Stimulated activated CD4-positive, alpha-beta T cell treated with anti-CD3 and anti-CD28 coated beads, Interleukin-15, amount 100 ng/mL, for 1 hour (primary cell): ENCODE results near the gene DUSP11.
"Not testable (repeated sequence)": the region's sequence is repeated elsewhere in the genome, so short reads cannot be mapped to it uniquely, and the experiment has no call there.

Experiments used
- DNase-seq, 2 donors: peaks; one replicate each; pipeline ENCODE4 v3.0.0-alpha.2; 2020; ENCODE audit warnings: low read depth in 1 of 2, low spot score in 1 of 2

The DUSP11 gene

DNA sequence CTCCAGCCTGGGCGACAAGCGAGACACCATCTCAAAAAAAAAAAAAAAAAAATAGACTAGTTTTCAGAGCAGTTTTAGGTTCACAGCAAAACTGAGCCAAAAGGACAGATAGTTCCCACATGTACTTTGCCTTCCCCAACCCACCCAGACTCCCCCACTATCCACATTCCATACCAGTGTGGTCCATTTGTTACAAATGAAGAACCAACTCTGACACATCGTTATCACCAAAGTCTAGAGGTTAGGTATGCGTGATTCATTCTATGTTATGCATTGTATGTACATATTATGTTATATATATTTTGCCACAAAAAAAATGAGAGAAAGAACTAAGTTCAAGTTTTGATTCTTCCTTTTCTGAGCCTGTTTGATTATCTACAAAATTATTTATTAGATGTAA, 3.5 kb downstream of the DUSP11 start:
- no peak for DNase-seq

DNA sequence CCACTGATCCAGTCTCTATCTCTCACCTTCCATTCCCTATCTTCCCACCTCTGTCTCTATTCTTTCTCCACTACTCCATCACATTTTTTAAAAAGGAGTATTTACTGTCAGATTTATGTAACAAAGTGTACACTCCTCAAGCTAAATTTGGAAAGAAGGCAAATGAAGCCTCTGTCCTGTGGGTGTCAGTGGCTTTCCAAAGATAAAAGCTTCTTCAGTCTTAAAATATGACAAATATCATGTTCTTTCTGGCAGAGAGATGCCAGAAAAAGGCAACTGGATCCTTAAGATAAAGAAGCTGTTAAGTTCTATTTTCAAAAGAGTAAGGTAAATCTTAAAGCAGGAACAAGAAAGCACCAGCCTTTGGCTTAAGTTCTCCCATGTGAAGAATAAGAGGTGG, 7.1 kb downstream of the DUSP11 start:
- no peak for DNase-seq

DNA sequence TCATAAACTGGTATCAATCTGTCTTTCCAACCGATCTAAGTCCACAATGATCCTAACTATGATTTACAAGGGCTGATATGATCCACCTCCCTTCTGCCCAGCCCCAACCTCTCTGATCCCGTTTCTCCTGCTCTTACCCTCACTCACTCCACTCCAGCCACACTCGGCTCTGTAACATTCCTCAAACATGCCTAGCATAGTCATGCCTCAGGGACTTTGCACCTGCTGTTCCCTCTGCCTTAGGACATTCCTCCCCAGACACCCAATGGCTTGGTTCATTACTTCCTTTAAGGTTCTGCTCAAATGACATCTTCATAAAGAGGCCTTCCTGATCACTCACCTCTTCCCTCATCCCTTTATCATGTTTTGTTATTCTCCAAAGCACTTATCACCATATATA, 9.2 kb downstream of the DUSP11 start:
- DNase-seq: no peak

DNA sequence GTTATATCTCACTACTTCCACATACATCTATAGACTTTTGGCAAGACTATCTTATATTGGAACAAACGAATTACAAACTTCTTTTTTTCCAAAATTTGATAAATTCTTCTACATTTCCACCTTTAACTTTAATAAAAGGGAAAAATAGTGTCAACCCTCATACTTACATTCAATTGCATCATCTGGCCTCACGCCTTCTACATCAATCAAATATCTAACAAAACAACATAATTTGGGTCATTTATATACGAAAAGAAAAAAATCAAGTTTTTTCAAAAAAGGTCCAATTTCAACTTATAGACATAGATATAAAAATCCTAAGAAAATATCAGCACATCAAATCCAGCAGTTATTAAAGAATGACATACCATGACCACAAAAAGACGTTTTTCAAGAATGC, 12.9 kb downstream of the DUSP11 start:
- DNase-seq: no peak

DNA sequence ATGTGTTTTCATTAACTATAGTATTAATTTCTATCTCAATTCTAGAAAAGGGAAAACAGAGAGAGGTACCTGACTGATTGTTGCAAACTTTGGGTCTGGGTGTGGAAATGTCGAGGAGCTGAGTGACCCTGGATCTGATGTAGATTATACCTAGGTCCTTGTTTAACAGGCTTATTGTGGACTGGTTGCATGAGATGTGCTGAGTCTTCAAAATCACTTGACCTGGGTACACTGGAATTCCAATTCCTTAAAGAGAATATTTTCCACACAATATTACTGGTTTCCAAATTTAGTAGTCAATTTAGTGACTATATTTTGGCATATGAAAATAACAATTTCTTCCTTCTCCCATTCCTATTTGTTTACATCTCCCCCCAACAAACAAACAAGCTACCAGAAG, 13.6 kb downstream of the DUSP11 start:
- no peak for DNase-seq

DNA sequence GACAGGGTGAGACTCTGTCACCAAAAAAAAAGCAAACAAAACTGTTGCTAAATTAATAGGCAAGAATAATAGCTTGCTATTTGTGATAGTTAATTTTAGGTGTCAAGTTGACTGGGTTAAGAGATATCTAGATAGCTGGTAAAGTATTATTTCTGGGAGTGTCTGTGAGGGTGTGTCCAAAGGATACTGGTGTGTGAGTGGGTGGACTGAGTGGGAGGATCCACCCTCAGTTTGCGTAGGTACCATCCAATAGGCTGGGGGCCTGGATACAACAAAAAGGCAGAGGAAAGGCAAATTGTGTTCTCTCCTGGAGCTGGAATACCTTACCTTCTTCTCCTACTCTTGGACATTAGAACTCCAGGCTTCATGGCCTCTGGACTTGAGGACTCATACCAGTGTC, 15.0 kb downstream of the DUSP11 start:
- no peak for DNase-seq

DNA sequence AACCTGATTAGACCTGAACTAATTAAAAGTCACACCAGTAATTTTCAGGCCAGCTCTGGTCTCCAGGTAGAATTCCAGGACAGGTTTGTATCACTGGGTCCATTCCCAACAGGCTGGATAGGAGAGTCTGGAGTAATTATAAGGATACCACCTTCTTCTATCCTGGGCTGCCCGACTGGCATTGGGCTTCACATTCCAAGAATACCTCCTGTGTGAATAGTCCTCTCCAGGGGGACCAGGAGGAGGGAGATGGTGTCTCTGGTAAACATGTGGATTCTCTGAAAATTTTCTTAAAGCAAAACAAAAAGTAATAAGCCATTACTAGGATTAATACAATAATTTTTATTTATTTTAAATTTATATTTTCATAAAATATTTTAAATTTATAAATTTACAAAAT, 17.3 kb downstream of the DUSP11 start:
- no peak for DNase-seq

DNA sequence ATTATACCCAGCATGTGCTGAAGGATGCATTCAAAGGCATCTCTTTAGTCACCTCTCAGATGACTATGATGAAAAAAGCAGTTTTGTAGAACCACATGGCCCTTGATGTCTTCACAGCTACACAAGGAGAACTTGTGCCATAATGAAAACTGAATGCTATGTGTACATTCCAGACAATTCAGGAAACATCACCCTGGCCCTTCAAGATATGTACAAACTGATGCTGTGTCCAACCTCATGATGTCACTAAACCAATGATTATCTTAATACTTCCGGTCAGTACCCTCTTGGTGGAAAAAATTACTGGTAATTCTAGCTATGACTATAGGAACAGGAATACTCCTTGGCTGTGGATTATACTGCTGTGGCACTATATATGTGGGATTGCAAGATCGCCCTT, 20.0 kb downstream of the DUSP11 start:
- no peak for DNase-seq

DNA sequence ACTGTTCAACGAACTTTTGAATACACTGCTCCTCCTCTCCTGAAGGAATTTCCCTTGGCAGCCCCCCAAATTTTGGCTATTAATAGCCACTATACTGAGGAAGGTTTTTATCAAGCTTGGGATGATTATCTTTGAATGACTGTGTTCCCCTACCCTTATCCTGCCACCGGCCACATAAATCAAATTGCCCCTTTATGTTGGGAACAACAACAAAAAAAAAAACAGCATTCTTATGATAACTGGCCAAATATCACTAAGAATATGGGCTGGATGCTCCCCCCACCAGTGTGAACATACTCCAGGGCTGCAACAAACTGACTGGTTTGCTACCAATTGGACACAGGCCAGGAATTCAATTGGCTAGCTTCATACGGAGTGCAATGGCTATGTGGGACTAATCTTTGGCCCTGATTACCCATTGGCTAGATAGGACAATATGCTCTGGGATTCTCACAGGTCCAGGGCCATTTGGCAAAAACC, 20.6 kb downstream of the DUSP11 start:
- DNase-seq: no peak

DNA sequence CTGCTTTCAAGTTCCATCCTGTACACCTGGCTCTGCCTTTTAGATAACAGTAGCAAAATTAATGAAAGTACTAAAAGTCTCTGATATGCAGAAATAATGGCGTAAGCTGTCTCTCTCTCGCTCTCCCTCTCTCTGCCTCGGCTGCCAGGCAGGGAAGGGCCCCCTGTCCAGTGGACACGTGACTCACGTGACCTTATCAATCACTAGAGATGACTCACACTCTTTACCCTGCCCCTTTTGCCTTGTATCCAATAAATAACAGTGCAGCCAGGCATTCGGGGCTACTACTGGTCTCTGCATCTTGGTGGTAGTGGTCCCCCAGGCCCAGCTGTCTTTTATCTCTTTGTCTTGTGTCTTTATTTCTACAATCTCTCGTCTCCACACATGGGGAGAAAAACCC, 25.6 kb downstream of the DUSP11 start:
- DNase-seq: not testable (repeated sequence)

DNA sequence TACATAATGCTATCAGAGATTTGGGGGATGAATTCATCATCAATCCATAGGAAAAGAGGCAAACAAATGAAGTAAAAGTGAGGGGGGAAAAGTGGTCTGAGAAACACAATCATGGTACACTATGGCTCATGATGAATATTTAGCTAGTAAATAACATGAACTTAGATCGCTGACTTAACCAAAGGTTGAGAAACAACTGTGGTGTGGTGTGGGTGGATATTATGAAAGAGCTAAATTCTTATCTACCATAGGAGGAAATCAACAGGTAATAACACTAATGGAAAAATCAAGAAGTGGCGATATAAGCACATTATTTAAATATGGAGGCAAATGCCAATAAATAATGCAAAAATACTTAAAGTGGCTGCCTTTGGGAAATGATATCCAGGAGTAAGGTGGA, 30.6 kb downstream of the DUSP11 start:
- DNase-seq: no peak

DNA sequence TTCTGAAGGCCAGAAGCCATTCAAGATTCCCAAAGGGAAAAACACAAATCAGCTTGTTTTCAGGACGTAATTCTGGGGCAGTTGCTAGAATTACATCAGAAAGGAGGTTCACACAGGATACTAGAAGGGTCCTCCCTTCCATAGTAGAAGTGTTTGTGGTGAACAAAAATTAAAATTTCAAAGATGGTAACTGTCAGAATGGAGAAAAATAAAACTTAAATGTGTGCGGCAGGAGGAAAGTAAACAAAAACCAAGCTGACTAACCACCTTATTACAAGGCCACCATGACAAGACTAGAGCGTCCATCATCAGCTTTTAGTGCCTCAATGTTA, 33.1 kb downstream of the DUSP11 start:
- DNase-seq: no peak

DNA sequence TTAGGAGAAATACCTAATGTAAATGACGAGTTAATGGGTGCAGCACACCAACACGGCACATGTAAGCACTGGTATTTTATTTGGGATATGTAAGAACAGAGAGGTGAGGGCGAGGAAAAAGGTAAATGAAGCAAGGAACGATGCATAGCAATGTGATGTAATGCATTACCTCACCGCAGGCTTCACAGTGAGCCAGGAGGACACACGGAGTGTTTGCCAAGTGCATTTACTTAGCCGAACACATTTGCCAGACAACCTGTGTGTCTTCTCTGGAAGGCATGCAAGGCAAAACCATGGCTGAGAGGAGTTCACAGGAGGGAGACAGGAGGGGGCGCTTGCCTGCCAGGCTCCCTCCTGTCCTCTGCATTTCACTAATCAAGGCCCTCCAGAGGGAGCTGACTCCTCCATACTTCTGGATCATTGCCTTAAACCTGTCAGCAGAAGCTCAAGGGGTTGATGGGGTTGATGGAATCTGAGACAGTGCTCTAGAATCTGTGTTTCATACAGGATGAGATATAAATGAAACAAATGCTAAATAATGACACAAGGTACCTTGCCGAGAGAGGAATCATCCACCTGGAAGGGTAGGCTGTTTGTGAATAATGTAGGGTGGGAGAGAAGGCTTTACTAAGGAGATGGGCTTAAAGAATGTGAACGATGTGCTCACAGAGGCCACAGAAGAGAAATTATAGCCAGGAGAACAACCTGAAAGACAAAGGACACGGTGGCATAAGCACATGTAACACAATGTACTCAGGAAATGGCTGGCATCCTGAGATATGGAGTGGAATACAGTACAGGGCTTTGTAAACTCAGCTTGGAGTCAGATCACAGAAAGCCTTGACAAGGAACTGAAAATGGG, 33.7 kb downstream of the DUSP11 start:
- DNase-seq: no peak

DNA sequence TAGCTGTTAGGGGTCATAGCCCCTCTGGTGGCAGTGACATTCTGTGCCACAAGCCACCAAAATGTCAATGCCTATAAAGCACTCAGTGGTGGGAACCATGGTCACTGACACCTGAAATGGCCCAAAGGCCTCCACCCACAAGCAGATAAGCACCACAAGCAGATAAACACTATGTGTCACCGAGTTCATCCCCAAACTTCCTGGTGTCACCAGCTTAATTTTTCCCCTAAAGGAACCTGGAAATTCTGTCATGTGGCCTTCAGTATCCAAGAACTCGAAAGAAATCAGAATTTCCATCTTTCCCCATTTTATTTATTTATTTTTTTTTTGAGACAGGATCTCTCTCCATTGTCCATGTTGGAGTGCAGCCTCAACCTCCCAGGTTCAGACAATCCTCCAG, 39.1 kb downstream of the DUSP11 start:
- DNase-seq: no peak

DNA sequence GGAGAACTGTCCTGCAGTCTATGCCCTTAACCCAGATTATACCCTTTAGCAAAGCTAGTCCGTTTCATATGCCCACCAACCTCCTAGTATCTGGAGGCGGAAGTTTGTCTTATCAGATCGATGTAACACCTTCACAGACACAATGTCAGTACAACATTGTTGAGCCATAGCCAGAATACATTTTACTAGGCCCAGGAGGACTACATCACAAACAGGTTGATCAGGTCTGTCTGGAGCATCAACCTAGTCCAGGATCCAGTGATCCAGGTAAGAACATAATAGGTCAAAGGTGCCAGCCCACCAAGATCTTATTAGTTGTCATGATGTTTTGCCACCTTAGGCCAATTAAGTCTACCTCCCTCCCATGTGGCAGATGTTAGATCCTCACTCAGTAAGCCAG, 40.8 kb downstream of the DUSP11 start:
- DNase-seq: no peak

DNA sequence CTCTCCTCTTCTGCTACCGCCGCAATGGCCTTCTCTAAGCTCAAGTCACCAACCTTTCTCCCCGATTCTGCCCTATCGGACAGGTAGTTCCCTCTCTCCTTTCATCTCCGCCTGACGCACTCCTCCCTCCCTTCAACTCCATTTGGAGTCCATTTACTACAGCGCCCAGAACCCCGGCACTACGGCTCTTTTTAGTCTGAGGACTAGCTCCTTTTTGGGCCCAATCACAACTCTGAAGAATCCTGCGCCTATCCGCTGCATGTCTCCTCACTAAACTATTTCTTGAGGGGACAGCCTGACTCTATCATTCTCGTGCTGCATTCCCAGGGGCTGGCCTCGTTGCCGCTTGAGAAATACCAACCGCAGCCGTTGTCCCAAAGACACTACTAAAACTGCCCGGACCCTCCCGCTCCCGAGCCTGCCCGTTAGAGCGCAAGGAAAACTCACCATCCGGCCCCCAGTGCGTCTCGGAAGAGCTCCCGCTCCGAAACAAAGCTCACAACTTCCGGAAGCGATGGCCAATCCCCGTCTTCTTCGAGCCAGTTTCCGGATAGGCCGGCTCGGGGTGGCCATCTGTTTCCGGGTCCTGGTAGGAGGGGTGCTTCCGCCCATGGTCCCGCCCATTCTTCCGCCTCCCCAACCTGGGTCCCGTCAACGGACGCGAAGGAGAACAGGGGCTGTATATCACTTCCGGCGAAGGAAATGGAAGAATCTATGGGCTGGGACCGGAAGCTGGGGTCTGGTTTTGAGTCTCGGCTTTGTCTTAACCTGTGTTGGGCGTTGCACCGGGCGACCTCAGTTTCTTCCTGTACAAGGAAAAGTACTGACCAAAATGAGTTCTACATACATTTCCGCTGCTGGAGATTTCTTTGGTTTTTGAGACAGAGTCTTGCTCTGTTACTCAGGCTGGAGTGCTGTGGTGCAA, 42.8 kb downstream of the DUSP11 start, which contains the start of gene TPRKB:
TPRKB (minus strand) TSS at position 491 of the 925 bp plus-strand sequence. CDS start 2,776 bp downstream, outside the sequence.
- DNase-seq: peak; percentile 85 to 89

DNA sequence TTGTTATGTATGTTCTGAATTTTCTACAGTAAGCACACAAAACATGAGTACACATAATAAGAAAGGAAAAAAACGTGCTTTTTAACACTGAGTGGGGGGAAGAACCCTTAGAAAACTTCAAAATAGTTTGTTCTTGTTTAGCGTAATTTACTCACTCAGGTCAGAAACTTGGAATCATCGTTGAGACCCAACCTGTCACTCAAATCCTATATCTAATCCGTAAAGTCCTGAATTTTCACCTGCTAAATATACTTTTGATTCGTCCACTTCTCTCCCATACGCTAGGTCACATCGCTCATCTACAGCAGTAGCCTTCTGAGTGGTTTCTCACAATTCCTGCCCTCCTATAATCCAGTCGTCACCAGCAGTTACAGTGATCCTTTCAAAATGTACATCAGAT, 43.5 kb downstream of the DUSP11 start:
- DNase-seq: no peak

DNA sequence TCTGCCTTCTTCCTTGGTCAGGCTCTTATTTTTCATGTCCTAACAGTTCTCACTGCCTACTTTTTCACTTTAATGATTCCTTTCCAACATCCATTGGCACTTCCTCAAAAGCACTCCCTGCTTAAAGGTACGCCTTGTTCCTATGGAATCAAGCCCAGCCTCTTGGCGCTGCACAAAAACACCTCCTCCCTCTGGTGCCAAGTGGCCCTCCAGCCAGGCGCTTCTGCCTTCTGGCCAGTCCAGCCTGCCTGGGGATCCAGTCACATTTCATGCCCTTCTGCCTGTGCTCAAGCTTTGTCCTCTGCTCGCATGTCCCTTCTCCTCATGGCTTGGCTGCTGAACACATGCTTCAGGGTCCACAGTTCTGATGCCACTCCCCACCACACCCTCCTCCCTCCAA, 49.1 kb downstream of the DUSP11 start:
- no peak for DNase-seq

DNA sequence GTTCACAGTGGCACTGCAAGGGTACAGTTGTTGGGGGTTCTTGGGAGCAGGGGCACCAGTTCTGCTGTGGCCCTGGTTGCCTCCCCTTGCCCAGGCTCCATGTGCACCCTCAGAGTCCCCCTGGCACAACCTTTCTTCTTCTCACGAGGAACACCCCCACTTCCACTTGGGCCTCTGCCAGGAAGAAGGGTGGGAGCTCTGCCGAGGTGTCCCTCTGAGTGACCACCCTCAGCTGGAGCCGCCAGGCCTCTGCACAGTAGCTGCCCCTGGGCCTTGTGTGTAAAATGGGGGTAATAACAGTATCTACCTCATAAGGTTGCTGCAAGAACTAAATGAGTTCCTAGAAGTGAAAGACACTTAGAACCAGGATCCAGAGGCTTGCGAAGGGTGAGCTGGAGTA, 51.2 kb downstream of the DUSP11 start:
- DNase-seq: no peak

DNA sequence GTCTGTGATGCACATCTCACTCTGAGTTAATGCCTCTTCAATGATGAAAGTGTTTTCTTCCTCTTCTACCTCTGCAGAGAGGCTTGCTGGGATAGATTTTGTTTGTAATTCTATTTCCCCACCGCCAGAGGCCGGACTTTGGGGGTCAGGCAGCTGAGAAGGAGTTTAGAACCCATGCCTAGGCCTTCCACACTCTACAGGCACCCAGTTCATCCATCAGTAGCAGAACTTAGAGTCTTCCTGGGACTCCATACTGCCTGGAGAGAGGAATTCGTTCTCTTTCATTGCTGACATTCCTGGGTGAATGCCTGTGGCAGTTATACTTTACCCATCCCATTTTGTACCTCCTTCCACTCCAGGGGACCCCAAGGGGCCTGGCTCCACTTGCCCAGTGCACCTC, 51.9 kb downstream of the DUSP11 start:
- DNase-seq: no peak

DNA sequence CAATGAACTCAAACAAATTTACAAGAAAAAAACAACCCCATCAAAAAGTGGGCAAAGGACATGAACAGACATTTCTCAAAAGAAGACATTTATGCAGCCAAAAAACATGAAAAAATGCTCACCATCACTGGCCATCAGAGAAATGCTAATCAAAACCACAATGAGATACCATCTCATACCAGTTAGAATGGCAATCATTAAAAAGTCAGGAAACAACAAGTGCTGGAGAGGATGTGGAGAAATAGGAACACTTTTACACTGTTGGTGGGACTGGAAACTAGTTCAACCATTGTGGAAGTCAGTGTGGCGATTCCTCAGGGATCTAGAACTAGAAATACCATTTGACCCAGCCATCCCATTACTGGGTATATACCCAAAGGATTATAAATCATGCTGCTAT, 53.2 kb downstream of the DUSP11 start:
- DNase-seq: not testable (repeated sequence)
